ENCODE results near the gene PDE4A.

PDE4A gene

DNA sequence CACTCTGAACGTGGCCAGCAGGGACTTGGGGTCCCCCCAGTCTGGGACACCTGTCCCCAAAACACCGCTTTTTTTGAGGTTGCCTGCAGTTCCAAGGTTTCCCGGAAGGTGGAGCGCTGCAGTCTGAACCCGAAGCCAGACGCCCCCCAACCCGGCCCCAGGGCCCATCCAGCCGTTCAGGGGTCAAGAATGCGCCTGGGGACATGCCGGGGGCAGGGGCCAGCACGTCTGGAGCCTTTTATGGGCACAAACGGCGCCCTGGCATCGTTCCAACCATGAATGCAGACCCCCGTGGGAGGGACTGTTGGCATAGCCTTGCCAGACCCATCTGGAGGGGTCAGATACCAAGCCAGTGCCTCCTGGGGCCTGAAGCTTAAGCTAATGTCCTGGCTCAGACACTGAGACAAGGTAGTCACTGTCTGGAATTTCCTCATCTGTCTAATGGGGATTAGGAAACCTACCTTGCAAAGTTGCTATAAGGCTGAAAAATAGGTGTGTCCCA is 90.0 kb downstream of the PDE4A start:
- Histone ChIP-seq H3K4me3 (replicated peaks; ENCODE audit: low read depth, low read length) (no peak overlapping the region), H3K27me3 (replicated peaks; ENCODE audit: control insufficient read depth, insufficient read depth, low read length) (no peaks in the 10 kb centered on the region; the same call in 1 of the 2 replicates), H3K36me3 (ENCODE audit: control insufficient read depth, insufficient read depth, low read length) (no peaks in the 10 kb centered on the region)
- no peak for DNase-seq (ENCODE audit: extremely low read depth, insufficient read length)
- TF ChIP-seq CTCF (IDR thresholded peaks at IDR 0.05; ENCODE audit: insufficient read depth, low read length, poor library complexity, severe bottlenecking): peak; percentile 95

DNA sequence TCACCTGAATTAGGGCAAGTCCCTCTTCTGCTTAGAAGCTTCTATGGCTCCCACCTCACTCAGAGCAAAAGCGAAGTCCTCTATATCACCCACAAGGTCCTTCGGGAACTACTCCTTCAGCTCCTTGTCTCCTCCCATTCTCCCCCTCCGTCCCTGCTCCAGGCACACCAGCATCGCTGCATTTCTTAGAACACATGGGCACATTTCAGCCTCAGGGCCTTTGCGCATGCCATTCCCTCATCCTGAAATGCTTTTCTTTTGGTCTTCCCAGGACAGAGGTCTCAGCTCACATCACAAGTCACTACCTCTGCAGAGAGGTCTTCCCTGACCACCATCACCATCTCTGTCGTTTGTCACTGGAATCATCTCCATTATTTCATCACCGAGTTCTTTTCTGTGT is 92.9 kb downstream of the PDE4A start:
- TF ChIP-seq CTCF (IDR thresholded peaks at IDR 0.05; ENCODE audit: insufficient read depth, low read length, poor library complexity, severe bottlenecking): no peak
- H3K27me3 ChIP-seq (replicated peaks; ENCODE audit: control insufficient read depth, insufficient read depth, low read length): peaks cover 6% of the 10 kb centered on the region

DNA sequence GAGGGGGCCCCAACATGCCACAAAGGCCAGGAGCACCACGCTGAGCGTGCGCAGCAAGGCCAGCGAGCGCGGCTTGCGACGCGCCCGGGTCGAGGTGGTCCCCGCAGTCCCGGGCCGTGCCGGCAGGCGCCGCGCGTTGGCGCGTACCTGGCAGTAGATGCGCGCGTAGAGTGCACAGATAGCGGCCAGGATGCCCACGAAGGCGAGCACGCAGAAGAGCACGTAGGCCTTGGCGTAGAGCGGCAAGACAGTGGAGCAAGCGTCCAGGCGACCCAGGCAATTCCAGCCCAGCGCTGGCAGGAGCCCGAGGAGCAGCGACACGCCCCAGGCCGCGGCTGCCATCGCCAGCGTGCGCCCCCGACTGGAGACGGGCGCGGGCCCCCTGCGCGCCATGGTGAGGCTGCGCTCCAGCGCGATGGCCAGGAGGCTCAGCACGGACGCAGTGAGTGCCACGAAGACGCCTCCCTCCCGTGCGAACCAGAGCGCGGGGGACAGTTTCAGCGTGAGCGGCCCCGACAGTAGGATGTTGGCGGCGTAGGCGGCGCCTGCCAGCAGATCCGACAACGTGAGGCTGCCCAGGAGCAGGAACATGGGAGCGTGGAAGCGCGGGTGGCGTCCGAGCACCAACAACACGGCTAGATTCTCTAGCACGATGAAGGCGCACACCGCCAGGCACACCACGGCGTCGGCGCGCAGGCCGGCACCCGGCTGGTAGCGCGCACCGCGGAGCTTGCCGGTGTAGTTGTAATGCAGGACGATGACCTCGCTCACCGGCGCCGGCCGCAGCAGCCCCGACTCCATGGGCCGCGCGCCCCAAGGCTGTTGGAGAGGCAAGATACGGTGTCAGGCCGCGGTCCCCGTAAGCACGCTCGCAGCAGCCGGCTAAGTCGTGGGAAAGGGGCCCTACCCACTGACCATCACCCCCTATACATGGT is 94.1 kb downstream of the PDE4A start:
- DNase-seq (ENCODE audit: extremely low read depth, insufficient read length): no peak
- TF ChIP-seq CTCF (IDR thresholded peaks at IDR 0.05; ENCODE audit: insufficient read depth, low read length, poor library complexity, severe bottlenecking): no peak
- peaks cover 7% of the 10 kb centered on the region for H3K27me3 ChIP-seq (replicated peaks; ENCODE audit: control insufficient read depth, insufficient read depth, low read length)
- H3K36me3 ChIP-seq (ENCODE audit: control insufficient read depth, insufficient read depth, low read length): no peaks in the 10 kb centered on the region
- no peak overlapping the region for H3K4me3 ChIP-seq (replicated peaks; ENCODE audit: low read depth, low read length)

More for the DNA sequence above, 92.9 kb downstream of the PDE4A start:
- DNase-seq (ENCODE audit: extremely low read depth, insufficient read length): no peak
- Histone ChIP-seq H3K36me3 (ENCODE audit: control insufficient read depth, insufficient read depth, low read length) (no peaks in the 10 kb centered on the region), H3K4me3 (replicated peaks; ENCODE audit: low read depth, low read length) (no peak overlapping the region)

DNA sequence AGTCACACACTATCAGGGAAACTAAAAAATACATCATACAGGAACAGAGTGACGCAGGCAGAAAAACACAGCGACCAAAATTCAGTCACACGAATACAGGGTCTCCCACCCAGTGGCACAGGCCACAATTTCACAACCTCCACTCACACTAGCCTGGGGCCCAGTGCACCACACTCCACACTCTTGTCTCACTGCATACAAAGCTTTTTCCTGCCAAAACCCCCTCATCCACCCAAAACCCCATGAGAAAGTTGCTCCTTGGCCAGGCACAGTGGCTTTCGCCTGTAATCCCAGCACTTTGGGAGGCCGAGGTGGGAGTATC is 95.7 kb downstream of the PDE4A start:
- peaks cover 7% of the 10 kb centered on the region for H3K27me3 ChIP-seq (replicated peaks; ENCODE audit: control insufficient read depth, insufficient read depth, low read length)
- DNase-seq (ENCODE audit: extremely low read depth, insufficient read length): no peak
- no peak for TF ChIP-seq CTCF (IDR thresholded peaks at IDR 0.05; ENCODE audit: insufficient read depth, low read length, poor library complexity, severe bottlenecking)
- H3K4me3 ChIP-seq (replicated peaks; ENCODE audit: low read depth, low read length): no peak overlapping the region
- H3K36me3 ChIP-seq (ENCODE audit: control insufficient read depth, insufficient read depth, low read length): no peaks in the 10 kb centered on the region

DNA sequence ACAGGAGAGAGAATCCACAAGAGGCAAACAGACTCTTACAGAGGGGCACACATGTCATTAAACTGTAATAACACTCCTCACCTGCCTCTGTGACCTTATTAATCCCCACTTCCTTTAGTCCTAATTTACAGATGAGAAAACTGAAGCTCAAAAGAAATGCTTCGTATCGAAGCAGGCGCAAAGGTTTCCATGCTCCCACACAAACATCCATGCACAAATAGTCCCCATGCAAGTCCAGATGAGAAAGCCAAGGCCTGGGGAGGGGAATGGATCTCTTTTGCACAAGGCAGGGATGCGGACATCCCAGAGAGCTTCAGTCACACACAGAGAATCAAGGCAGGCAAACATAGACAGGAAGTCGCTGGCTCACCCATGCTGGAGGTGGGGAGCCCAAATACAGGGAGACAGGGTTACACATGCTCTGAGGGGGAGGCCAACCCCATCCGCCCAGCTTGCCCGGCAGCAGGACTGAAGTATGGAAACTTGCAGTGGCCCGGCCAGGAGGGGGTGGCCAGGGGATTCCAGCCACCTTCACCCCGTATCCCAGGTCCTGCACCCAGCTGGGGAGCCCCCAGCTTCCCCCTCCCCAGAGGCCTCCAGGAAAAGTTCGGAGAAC is 96.4 kb downstream of the PDE4A start:
- no peak for TF ChIP-seq CTCF (IDR thresholded peaks at IDR 0.05; ENCODE audit: insufficient read depth, low read length, poor library complexity, severe bottlenecking)

More for the DNA sequence above, 96.4 kb downstream of the PDE4A start:
- no peak for DNase-seq (ENCODE audit: extremely low read depth, insufficient read length)
- no peaks in the 10 kb centered on the region for H3K36me3 ChIP-seq (ENCODE audit: control insufficient read depth, insufficient read depth, low read length)
- H3K4me3 ChIP-seq (replicated peaks; ENCODE audit: low read depth, low read length): no peak overlapping the region
- H3K27me3 ChIP-seq (replicated peaks; ENCODE audit: control insufficient read depth, insufficient read depth, low read length): peaks cover 7% of the 10 kb centered on the region
